Ovary (tissue), 1 donor: ENCODE data around the gene ANKS1B.

Experiments
- EP300 ChIP-seq: sonication (generic); formaldehyde crosslinking; IDR thresholded peaks from one replicate; pipeline ENCODE4 v1.6.1; 2017; ENCODE audit warnings: antibody characterized with exemption
- POLR2A ChIP-seq: fragments of 450-650 bp; IDR thresholded peaks from one replicate; pipeline ENCODE4 v1.6.1; 2017; ENCODE audit warnings: antibody characterized with exemption, mild to moderate bottlenecking, moderate library complexity

DNA sequence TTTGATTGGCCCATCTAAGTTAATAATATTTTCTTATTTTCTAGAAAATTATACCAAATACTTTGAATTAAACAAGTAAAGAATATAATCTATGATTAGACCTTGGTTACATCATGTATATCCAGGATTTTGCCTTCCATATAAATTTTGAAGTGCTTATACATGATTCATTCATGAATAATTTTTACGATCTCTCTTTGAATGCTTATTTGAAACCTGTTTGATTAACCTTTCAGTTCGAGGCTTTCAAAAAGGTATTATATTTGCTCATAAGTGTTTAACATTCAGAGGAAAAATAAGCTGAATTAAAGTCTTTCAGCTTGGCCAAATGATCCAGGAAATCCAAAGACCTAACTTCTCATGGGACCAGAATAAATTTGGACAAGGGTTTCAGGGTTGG, 832.4 kb downstream of the ANKS1B start:
- TF ChIP-seq POLR2A (no peak), EP300 (no peak)
